GM12875 (cell line): ENCODE measurements around the gene MBNL2.
A peak's percentile ranks its signal among the peaks of the same experiment; 100 is the strongest.

Experiments used
- H3K4me3 ChIP-seq: one replicate; pipeline ENCODE4 v1.5.1; 2011; ENCODE audit warnings: low read depth, low read length, control low read depth
- CTCF ChIP-seq: IDR thresholded peaks from 2 replicates; pipeline ENCODE4 v1.5.1; 2011; ENCODE audit warnings: low read depth, mild to moderate bottlenecking, control low read depth, inconsistent platforms, low read length, moderate library complexity, borderline replicate concordance; ENCODE audit not compliant: insufficient read depth

MBNL2 gene

DNA sequence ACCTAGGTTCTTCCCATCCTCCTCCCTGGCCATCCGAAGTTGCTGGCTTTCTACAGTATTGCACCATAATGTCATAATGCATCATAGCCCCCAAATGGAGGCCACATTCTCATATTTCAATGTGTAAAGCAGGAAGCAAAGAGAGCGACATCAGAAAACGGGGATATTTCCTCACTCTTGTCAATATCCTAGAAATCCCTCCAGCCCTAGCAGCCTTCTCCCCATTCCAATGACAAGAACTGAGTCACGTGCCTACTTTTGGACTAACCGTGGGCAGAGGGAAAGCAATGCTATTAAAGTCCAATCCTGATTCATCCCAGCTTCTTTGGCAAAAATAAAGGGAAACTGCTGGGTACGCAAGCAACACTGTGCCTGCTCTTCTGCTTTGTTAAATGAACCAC is 207.5 kb downstream of the MBNL2 start:
- no peak for TF ChIP-seq CTCF
- no peak overlapping the region for H3K4me3 ChIP-seq

DNA sequence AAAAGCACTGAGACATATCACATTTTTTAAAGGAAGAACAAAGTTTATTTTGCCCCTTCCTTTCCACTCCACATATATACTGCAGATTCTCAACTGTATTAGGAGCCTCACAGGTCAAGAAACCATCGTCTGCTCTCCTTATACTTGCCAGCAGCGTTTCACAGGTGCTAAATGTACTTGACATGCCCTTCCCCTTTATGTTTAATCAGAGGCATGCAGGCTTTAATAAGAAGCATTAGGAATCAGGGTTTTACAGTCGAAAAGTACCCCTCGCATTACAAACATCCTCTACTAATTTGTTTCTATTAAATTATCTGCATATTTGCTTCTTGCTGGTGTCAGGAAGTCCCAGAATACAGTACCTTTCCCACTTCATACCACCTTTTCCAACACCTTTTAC is 208.2 kb downstream of the MBNL2 start:
- no peak for TF ChIP-seq CTCF
- no peak overlapping the region for H3K4me3 ChIP-seq

DNA sequence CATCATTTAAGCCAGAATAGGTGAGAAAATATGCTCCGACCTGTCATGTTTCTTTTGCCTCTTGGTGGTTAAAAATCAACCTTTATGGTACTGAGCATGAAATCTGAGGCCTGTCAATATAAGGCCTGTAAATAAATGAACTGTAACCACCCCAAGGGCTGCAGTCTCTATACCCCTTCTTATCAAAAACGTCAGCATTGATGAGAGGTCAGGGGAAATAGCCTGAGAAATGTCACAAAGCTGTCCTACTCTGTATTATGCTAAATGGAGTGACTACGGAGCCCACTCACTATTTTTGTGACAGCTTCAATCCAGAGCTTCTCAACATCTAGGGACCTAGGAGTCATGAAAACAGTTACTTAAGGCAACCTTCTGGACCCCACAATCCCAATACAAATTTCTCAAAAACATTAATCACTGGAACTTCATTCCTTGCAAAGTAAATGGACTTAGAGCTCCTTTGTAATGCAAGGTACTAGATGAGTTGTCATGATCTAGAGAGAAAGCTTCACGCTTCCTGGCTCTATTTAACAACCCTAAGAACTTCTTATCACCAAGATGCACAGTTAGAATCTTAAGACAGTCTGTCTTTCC is 209.1 kb downstream of the MBNL2 start:
- no peak for TF ChIP-seq CTCF
- H3K4me3 ChIP-seq: no peak overlapping the region

- no peak for TF ChIP-seq CTCF
- H3K4me3 ChIP-seq: peak overlapping the region; percentile 72
These were observed 210.2 kb downstream of the MBNL2 start for GRCh38 chr13:97432232-97432916.

- H3K4me3 ChIP-seq: peak overlapping the region; percentile 79
- no peak for TF ChIP-seq CTCF
These were observed 211.0 kb downstream of the MBNL2 start for GRCh38 chr13:97432917-97433726.

DNA sequence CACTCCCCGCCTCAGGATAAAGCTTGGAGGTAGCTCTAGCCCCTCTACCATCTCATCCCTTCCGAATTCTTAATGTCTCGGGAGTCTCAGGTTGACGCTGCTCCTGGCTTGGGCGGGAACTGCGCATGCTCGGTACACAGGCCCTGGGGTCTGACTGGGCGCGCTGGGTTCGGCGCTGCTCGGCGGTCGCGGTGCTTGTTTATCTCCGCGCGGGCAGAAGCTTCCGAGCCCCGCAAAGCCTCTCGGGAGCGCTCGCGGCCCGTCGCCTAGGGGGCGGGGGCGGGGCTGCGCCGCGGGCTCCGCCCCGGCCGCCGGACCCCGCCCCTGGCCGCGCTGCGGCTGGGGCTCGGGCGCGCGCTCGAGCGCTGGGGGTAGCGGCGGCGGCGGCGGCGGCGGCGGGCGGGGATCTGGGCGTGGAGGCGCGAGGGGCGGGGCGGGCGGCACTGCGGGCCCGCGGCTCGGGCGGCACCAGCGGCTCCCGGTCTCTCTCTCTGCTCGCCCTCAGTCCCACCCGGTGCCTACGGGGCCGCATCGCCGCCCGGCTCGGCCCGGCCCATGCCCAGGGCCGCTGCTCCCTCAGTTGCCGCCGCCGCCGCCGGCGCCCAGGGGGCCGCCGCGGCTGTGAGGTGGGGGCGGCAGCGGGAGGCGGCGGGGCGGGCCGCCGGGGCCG is 211.7 kb downstream of the MBNL2 start, which contains the start of gene RAP2A:
RAP2A (plus strand) TSS at position 443 of the 670 bp plus-strand sequence. CDS start 302 bp downstream, outside the sequence.
- TF ChIP-seq CTCF: 0 out of 2 replicates have a peak, but pooled peaks have one; percentile 0
- H3K4me3 ChIP-seq: peak within 1 kb of the TSS; percentile 79
